Measurements from ENCODE around the gene CCDC63.

DNA sequence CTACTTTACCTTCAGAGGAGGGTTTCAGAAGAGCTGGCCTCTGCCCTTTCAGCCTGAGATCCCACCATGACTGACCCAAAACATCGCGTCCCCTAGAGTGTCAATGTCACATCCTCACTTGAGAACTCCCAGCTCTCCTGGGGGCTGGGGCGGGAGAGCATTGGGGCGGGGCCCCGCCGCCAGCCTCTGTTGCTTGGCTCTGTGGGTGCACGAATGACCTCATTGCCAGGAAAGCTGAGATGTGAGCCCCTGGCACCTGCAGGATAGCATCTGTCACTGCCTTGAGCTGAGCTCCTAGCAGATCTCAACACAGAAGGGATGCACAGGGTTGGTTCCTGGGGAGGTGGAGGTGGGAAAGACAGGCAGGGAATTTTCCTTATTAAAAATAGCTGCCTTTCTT lies 94.1 kb downstream of the CCDC63 start:
- TF ChIP-seq, protein P1, sequence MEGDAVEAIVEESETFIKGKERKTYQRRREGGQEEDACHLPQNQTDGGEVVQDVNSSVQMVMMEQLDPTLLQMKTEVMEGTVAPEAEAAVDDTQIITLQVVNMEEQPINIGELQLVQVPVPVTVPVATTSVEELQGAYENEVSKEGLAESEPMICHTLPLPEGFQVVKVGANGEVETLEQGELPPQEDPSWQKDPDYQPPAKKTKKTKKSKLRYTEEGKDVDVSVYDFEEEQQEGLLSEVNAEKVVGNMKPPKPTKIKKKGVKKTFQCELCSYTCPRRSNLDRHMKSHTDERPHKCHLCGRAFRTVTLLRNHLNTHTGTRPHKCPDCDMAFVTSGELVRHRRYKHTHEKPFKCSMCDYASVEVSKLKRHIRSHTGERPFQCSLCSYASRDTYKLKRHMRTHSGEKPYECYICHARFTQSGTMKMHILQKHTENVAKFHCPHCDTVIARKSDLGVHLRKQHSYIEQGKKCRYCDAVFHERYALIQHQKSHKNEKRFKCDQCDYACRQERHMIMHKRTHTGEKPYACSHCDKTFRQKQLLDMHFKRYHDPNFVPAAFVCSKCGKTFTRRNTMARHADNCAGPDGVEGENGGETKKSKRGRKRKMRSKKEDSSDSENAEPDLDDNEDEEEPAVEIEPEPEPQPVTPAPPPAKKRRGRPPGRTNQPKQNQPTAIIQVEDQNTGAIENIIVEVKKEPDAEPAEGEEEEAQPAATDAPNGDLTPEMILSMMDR (conservative IDR thresholded peaks at IDR 0.05 in 1 of 2, IDR thresholded peaks at IDR 0.05 in 1 of 2; ENCODE audit: extremely low read depth in 1 of 2, insufficient read depth in 1 of 2, low read depth in 1 of 2, low read length in 2 of 2): no peak
- no peak for TF ChIP-seq EZH2 (IDR thresholded peaks at IDR 0.05; ENCODE audit: borderline replicate concordance, low read length)
